K562 treated with DMSO at 1 percent for 12 hours (cell line): ENCODE results near the gene FAM162A. TPM values are rescaled to one million over a fixed set of nuclear protein-coding genes. Genes with fewer than 3 reads are reported as not detected.

Experiments
- total RNA-seq: library from RNA; unstranded; fragments of 300-600 nt; gene quantifications from 2 replicates; pipeline ENCODE4 v1.2.3, GENCODE V29; 2022; ENCODE audit not compliant: insufficient read depth

FAM162A gene
- total RNA-seq: 9.9 and 23.0 TPM in 2 replicates

GRCh38 chr3:122383771-122384697 is at the start of gene FAM162A:
TSS of gene FAM162A (plus strand) at chr3:122384182. CDS start at chr3:122384266, 84 bp downstream.

GRCh38 chr3:122382888-122383666 is 905 bp upstream of the FAM162A start, which contains the start of gene MIX23:
TSS of gene MIX23 (minus strand) at chr3:122383231. CDS start at chr3:122383224, 7 bp downstream.

GRCh38 chr3:122415762-122416654 is 32.0 kb downstream of the FAM162A start, which contains the start of gene WDR5B:
TSS of gene WDR5B (minus strand) at chr3:122416062. CDS start at chr3:122415528, 534 bp downstream.

Other genes starting within 250 kb of the FAM162A start
- not detected in 2 replicates for gene CASR, start 200.5 kb upstream of the FAM162A start, total RNA-seq
- 7.8 and 8.8 TPM in 2 replicates for gene CSTA, start 58.9 kb upstream of the FAM162A start, total RNA-seq
- gene MIX23, start 951 bp upstream of the FAM162A start, total RNA-seq: 12.4 and 24.3 TPM in 2 replicates
- gene WDR5B, start 31.9 kb downstream of the FAM162A start, total RNA-seq: 0.96 and 3.2 TPM in 2 replicates
- 5.8 and 20.9 TPM in 2 replicates for gene KPNA1, start 130.8 kb downstream of the FAM162A start, total RNA-seq
- 4.0 and 7.8 TPM in 2 replicates for gene PARP9, start 180.1 kb downstream of the FAM162A start, total RNA-seq
- 2.3 and 11.3 TPM in 2 replicates for gene DTX3L, start 180.2 kb downstream of the FAM162A start, total RNA-seq
- 0.28 TPM in 1 of 2 replicates, not detected in the other for gene PARP15, start 193.5 kb downstream of the FAM162A start, total RNA-seq